Measurements from ENCODE around the gene MSANTD3. TPM values are rescaled to one million over a fixed set of nuclear protein-coding genes. Genes with fewer than 3 reads are reported as not detected.

Gene MSANTD3
- total RNA-seq, 1 experiment from 2014 or later, result 35.7 TPM

DNA sequence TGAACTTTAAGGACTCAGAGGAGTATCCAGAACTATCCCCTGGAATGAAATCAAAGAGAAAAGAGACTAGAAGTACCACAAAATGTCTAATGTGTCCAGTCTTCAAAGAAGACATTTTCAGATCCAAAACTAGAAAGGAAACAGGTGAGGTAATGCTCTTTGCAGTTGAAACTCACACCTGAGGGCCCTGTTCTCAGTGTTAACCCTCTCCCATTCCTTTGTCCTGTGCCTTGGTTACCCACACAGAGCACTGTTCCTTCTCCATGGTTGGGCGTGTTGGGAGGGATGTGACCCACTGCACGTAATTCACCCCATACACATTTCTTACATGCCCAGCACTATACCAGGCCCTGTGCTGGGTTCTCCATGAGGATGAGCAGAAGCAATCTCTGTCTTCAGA, 21.3 kb downstream of the MSANTD3 start:
- Histone ChIP-seq H3K14ac (ENCODE audit: insufficient read depth, low read length) (no peak overlapping the region), H3K4ac (ENCODE audit: low read depth, low read length) (no peak overlapping the region), H3K4me1 (ENCODE audit: insufficient read depth, low read length) (0 out of 2 replicates have a peak, but pooled peaks cover 2% of the 10 kb centered on the region), H3K9me3 (ENCODE audit: control insufficient read depth, low read depth, low read length) (no peaks in the 10 kb centered on the region), H3K56ac (ENCODE audit: insufficient read length, low read depth, low read length) (no peak overlapping the region), H3T11ph (ENCODE audit: low read length) (no peak overlapping the region), H4K5ac (ENCODE audit: insufficient read length, low read depth, low read length) (no peak overlapping the region), H3K27ac (ENCODE audit: insufficient read length, low read depth, low read length) (no peak overlapping the region), H3K4me2 (ENCODE audit: insufficient read depth, insufficient read length, low read length) (no peak overlapping the region), H3K79me1 (ENCODE audit: insufficient read depth, low read depth, low read length, poor library complexity, severe bottlenecking) (no peaks in the 10 kb centered on the region), H3K18ac (ENCODE audit: insufficient read length, low read depth, low read length) (no peak overlapping the region), H2BK5ac (ENCODE audit: insufficient read length, low read length) (no peak overlapping the region), H4K8ac (replicated peaks; ENCODE audit: insufficient read length, low read depth, low read length) (no peak overlapping the region), H3K27me3 (ENCODE audit: insufficient read depth, low read length) (no peaks in the 10 kb centered on the region), H2BK20ac (ENCODE audit: low read depth, low read length, poor library complexity, severe bottlenecking) (no peak overlapping the region), H4K20me1 (ENCODE audit: control insufficient read depth, insufficient read depth, insufficient read length) (no peaks in the 10 kb centered on the region), H3K23me2 (ENCODE audit: insufficient read length, low read depth, low read length, poor library complexity, severe bottlenecking) (no peaks in the 10 kb centered on the region), H2BK12ac (ENCODE audit: insufficient read length, low read depth, low read length) (no peak overlapping the region), H4K91ac (ENCODE audit: insufficient read length, low read depth, low read length) (no peak overlapping the region), H2AFZ (ENCODE audit: low read length) (no peak overlapping the region), H2AK5ac (ENCODE audit: insufficient read length, low read length) (no peak overlapping the region), H3K23ac (ENCODE audit: insufficient read length, low read depth, low read length) (no peak overlapping the region), H3K79me2 (ENCODE audit: insufficient read depth, low read length) (no peaks in the 10 kb centered on the region), H2BK120ac (ENCODE audit: low read depth, low read length, poor library complexity, severe bottlenecking) (no peak overlapping the region), H3K9ac (ENCODE audit: extremely low read depth, insufficient read length, low read length) (no peak overlapping the region), H2BK15ac (ENCODE audit: low read depth, low read length) (no peak overlapping the region)
- DNase-seq, result no peak
- H3K27ac Mint-ChIP-seq, result no peak overlapping the region; a peak in 1 of 7 replicates
- H3K36me3 Mint-ChIP-seq (ENCODE audit: insufficient read depth in 1 of 3, low read depth in 3 of 3), result peaks cover 18 to 50% (median 40%) of the 10 kb centered on the region in 3 experiments; a peak in 6 of 7 replicates
- H3K27me3 Mint-ChIP-seq (ENCODE audit: low read depth), result no peaks in the 10 kb centered on the region
- no CpG with 5 or more reads among the region's 2 CpGs for WGBS (ENCODE audit: extremely low coverage, insufficient read length, low lambda C conversion rate)
- peaks cover 20 to 24% of the 10 kb centered on the region in 2 experiments for H3K4me1 Mint-ChIP-seq
- H3K4me3 Mint-ChIP-seq, result no peak overlapping the region
- TF ChIP-seq, protein P1, sequence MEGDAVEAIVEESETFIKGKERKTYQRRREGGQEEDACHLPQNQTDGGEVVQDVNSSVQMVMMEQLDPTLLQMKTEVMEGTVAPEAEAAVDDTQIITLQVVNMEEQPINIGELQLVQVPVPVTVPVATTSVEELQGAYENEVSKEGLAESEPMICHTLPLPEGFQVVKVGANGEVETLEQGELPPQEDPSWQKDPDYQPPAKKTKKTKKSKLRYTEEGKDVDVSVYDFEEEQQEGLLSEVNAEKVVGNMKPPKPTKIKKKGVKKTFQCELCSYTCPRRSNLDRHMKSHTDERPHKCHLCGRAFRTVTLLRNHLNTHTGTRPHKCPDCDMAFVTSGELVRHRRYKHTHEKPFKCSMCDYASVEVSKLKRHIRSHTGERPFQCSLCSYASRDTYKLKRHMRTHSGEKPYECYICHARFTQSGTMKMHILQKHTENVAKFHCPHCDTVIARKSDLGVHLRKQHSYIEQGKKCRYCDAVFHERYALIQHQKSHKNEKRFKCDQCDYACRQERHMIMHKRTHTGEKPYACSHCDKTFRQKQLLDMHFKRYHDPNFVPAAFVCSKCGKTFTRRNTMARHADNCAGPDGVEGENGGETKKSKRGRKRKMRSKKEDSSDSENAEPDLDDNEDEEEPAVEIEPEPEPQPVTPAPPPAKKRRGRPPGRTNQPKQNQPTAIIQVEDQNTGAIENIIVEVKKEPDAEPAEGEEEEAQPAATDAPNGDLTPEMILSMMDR (conservative IDR thresholded peaks at IDR 0.05), result no peak
- H3K9me3 Mint-ChIP-seq, result no peaks in the 10 kb centered on the region
